GM18909 (cell line): ENCODE data around the gene TRPM1.
"Not testable (repeated sequence)": the region's sequence is repeated elsewhere in the genome, so short reads cannot be mapped to it uniquely, and the experiment has no call there.

Source experiments
- ATAC-seq: cut with Tn5 transposase; IDR thresholded peaks from one replicate; pipeline ENCODE4 v1.9.1; 2021; ENCODE audit warnings: mild to moderate bottlenecking; ENCODE audit not compliant: unreplicated experiment, poor library complexity

The TRPM1 gene

GRCh38 chr15:31127596-31128261 is 26.2 kb upstream of the TRPM1 start:
- ATAC-seq: no peak

- ATAC-seq: no peak
Measured at GRCh38 chr15:31125061-31125460, 23.5 kb upstream of the TRPM1 start.

- no peak for ATAC-seq
Measured at GRCh38 chr15:31116423-31117030, 15.0 kb upstream of the TRPM1 start.

GRCh38 chr15:31111091-31111647 is 9.6 kb upstream of the TRPM1 start:
- no peak for ATAC-seq

- ATAC-seq: no peak
Measured at GRCh38 chr15:31108836-31109235, 7.3 kb upstream of the TRPM1 start.

GRCh38 chr15:31106495-31107300 is 5.2 kb upstream of the TRPM1 start:
- no peak for ATAC-seq

- no peak for ATAC-seq
Measured at GRCh38 chr15:31104003-31104402, 2.5 kb upstream of the TRPM1 start.

- no peak for ATAC-seq
Measured at GRCh38 chr15:31102374-31103342, 1.1 kb upstream of the TRPM1 start.

- no peak for ATAC-seq
Measured at GRCh38 chr15:31102039-31102321, 455 bp upstream of the TRPM1 start.

- no peak for ATAC-seq
Measured at GRCh38 chr15:31100738-31101137, 787 bp downstream of the TRPM1 start.

GRCh38 chr15:31098953-31099740 is 2.4 kb downstream of the TRPM1 start:
- ATAC-seq: no peak

GRCh38 chr15:31098491-31098917 is 3.0 kb downstream of the TRPM1 start:
- no peak for ATAC-seq

GRCh38 chr15:31096563-31096962 is 5.0 kb downstream of the TRPM1 start:
- no peak for ATAC-seq

GRCh38 chr15:31091481-31091880 is 10.0 kb downstream of the TRPM1 start:
- ATAC-seq: no peak

GRCh38 chr15:31090766-31091165 is 10.8 kb downstream of the TRPM1 start:
- ATAC-seq: no peak

- no peak for ATAC-seq
Measured at GRCh38 chr15:31089368-31090047, 12.0 kb downstream of the TRPM1 start.

- ATAC-seq: no peak
Measured at GRCh38 chr15:31088672-31089367, 12.7 kb downstream of the TRPM1 start.

GRCh38 chr15:31088041-31088440 is 13.5 kb downstream of the TRPM1 start:
- not testable (repeated sequence) for ATAC-seq
